GM13976 (cell line): ENCODE measurements around the gene RABEP1.

Source experiments
- DNase-seq: peaks from one replicate; pipeline ENCODE4 v3.0.0; 2012; ENCODE audit warnings: low spot score
- CTCF ChIP-seq: IDR thresholded peaks from 2 replicates; pipeline ENCODE4 v1.5.1; 2012; ENCODE audit warnings: borderline replicate concordance, mild to moderate bottlenecking; ENCODE audit not compliant: insufficient read depth; ENCODE audit errors: extremely low read depth, missing control alignments, control extremely low read depth
- in situ Hi-C: fragments of 300-500 bp; cut with MboI; formaldehyde crosslinking; loops from one replicate; pipeline ENCODE4 v1.12.0; 2022; ENCODE audit warnings: low sequenced_read_pairs, mixed read lengths, inconsistent platforms; ENCODE audit not compliant: unreplicated experiment

RABEP1 gene

DNA sequence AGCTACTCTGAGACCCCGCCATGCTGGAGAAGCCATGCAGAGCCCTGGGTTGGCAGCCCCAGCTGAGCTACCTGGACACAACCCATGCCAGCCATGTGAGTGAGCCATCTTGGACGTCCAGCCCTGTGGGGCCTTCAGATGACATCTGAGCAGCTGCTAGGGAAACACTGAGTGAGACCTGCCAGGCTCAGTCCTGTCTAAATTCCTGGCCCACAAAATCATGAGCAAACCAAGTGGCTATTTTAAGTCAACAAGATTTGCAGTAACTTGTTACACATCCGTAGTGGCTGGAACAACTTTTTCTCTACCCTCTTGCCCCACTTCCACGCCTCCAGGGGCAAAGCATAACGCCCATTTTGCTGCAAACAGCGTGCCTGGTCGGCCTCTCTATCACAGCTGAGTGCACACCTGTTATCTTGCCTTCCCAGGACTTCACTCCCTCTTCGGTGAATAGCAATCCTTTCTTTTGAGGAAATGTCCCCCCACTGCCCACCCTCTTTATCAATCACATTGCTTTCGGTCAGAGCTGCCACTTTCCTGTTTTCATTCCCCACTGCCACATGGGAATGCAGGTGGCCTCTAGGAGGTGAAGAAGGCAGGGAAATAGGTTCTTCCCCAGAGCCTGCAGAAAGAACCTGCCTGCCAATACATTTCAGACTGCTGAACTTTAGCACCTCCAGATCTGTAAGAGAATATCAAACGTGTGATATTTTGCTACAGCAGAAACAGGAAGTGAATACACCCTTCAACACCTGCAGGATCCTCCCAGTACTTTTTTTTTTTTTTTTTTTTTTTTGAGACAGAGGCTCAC is 40.0 kb upstream of the RABEP1 start:
- in situ Hi-C loops, result no loop called here
- no peak for DNase-seq
- TF ChIP-seq CTCF, result no peak

GRCh38 chr17:5247621-5248020 is 34.5 kb upstream of the RABEP1 start:
- DNase-seq, result no peak
- in situ Hi-C loops, result no loop called here
- TF ChIP-seq CTCF, result no peak

GRCh38 chr17:5248821-5249479 is 33.1 kb upstream of the RABEP1 start:
- no peak for TF ChIP-seq CTCF
- in situ Hi-C loops, result no loop called here
- no peak for DNase-seq

GRCh38 chr17:5249615-5250014 is 32.5 kb upstream of the RABEP1 start:
- peak; percentile 80 for DNase-seq
- peak; percentile 59 for TF ChIP-seq CTCF
- in situ Hi-C loops, result loop anchor here (25.0 kb wide), 1 partner anchor 188 kb away; the partner anchor contains the start of gene C1QBP

- TF ChIP-seq CTCF, result no peak
- DNase-seq, result no peak
- in situ Hi-C loops, result loop anchor here (25.0 kb wide), 1 partner anchor 183 kb away; the partner anchor contains the start of gene C1QBP
Observed at GRCh38 chr17:5254414-5254813, 27.7 kb upstream of the RABEP1 start.

- in situ Hi-C loops, result loop anchor here (25.0 kb wide), 1 partner anchor 182 kb away; the partner anchor contains the start of gene C1QBP
- TF ChIP-seq CTCF, result no peak
- peak; percentile 53 for DNase-seq
Observed at GRCh38 chr17:5254903-5255521, 27.1 kb upstream of the RABEP1 start.
